Tongue (tissue), 2 donors: Measurements from ENCODE around the gene PRKCA. TPM values are rescaled to one million over a fixed set of nuclear protein-coding genes. Genes with fewer than 3 reads are reported as not detected.

ENCODE experiments used
- DNase-seq: peaks from one replicate; pipeline ENCODE4 v3.0.0-alpha.2; 2015
- total RNA-seq: library from RNA; depleted of rRNA; stranded (reverse); fragments of >200 nt; gene quantifications from one replicate; pipeline ENCODE4 v1.2.3, GENCODE V29; 2014

PRKCA gene
- total RNA-seq, 1 donor from 2014 or later = 8.0 TPM

DNA sequence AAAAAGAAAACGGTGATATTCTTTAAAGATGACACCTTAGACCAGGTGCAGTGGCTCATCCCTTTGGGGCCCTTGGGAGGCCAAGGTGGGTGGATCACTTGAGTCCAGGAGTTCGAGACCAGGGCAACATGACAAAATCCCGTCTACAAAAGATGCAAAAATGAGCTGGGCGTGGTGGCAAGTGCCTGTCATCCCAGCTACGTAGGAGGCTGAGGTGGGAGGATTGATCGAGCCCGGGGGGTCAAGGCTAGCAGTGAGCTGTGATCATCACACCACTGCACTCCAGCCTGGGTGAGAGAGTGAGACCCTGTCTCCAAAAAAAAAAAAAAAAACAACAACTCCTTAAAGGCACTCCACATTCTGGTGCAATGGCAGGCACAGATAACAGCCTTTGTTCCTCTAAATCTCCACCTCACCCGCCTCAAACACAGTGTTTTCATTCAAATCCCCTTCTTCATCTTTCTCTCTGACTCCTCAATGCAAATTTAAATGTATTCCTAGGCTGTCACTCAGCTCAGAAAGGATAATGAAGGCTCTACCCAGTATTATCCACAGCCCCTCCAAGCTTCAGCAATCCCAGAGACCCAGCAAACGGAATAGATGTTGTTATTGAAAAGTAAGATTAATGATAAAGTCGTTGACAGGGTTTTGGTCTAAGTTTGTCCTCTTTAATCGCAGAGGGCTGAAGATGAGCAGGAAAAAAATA is 476.3 kb downstream of the PRKCA start:
- no peak for DNase-seq

GRCh38 chr17:66779237-66779606 is 476.8 kb downstream of the PRKCA start:
- DNase-seq = no peak

- DNase-seq = no peak
Measured at GRCh38 chr17:66781135-66781534, 478.7 kb downstream of the PRKCA start.

- no peak for DNase-seq
Measured at GRCh38 chr17:66782851-66783250, 480.4 kb downstream of the PRKCA start.

GRCh38 chr17:66783656-66784381 is 481.4 kb downstream of the PRKCA start:
- DNase-seq = no peak

DNA sequence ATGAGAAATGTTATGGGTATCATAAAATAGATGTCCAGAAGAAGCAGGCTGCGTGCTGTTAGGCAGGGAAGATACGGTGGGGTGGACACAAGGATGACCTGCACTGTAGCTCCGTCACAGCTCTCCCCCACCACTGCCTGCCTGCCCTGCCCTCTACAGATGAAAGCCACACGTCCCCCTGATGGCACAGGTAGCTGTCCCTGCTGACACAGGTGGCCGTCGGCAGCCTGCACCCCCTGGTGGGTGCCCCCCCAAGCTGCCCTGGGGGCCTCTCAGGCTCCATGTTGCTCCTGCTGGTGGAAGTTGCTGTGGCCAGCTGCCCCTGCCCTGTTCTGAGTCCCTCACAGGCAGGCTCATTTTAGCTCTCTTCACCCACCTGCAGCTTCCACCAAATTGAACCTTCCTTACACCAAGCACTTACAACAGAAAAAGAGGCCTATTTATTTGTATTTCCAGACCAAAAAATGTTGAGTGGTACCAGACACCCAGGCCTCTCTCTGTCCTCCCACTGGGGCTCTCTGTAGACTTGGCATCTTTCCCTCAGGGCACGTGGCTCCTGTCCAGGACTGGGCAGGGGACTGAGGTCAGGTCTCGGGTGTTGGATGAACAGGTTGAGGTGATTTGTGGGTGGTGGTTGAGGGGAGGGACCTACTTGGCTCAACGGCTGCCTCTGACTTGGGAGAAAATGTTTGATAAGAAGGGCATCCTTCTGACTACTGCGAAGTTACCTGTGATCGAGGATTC is 482.4 kb downstream of the PRKCA start:
- no peak for DNase-seq

DNA sequence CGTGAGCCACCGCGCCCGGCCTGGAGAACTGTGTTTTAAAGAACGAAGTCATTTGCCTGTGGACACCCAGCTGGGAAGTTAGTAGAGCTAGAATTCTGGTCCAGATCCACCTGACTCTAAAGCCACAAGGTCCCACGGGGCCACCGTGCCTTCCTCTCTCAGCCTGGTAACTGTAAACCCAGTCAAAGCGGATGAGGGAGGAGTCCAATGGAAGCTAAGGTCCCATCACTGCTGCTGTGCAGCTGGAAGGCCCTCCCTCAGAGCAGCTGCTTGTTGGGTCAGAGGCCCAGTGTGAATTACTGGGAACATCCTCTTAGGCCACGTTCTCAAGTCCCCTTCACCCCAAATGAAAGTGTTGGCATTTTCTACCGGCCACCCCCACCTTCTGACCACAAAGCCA is 483.7 kb downstream of the PRKCA start:
- DNase-seq = no peak

- DNase-seq = no peak
Measured at GRCh38 chr17:66787914-66788313, 485.5 kb downstream of the PRKCA start.

- DNase-seq = no peak
Measured at GRCh38 chr17:66789093-66789492, 486.7 kb downstream of the PRKCA start.

DNA sequence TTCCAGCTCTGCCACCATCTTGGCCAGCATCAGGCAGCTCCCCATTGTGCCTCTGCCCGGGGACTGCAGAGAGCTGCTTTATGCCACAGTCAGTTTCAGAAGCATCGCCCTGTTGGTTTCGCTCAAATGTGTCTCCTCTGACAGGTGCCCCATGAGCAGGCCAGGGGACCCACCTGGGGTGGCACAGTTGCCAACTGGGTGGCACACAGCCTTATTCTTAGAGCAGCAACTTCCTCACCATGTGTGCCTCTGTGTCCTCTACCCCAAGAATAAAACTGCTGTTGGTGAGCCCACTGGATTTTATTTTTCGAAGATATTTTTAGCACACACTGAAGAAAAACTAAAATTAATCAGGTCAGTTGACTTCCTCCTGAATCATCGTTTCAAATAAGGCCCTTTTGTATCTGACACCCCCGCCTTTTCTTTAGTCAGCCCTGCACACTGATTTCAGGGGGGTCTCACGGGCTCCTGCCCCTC is 487.6 kb downstream of the PRKCA start:
- DNase-seq = no peak

DNA sequence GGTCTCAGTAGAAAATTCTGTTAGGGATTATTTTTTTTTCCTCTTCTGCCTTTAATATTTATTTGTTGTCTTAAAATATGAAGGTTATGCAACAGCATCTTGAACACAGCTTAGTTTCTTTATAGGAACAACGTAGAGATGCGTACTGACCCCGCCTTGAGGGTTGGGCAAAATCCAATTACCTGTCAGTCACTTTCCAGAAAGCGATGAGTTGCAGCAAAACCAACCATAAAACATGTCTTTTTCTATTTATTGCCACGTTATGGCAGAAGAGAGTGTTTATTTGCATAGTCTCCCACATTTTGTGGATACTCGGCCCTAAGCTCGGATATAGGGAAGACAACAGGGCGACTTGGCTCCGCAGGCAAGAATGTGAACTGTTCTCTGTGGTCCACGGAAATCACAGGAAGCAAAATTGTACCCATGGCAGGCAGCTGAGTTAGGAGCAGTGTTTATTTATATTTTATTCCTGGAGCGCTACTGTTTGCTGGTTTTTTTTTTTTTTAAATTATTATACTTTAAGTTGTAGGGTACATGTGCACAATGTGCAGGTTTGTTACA is 488.2 kb downstream of the PRKCA start:
- DNase-seq = no peak

- no peak for DNase-seq
Measured at GRCh38 chr17:66791347-66791746, 488.9 kb downstream of the PRKCA start.

GRCh38 chr17:66793814-66794213 is 491.4 kb downstream of the PRKCA start:
- DNase-seq = no peak

GRCh38 chr17:66795486-66795885 is 493.1 kb downstream of the PRKCA start:
- DNase-seq = no peak

DNA sequence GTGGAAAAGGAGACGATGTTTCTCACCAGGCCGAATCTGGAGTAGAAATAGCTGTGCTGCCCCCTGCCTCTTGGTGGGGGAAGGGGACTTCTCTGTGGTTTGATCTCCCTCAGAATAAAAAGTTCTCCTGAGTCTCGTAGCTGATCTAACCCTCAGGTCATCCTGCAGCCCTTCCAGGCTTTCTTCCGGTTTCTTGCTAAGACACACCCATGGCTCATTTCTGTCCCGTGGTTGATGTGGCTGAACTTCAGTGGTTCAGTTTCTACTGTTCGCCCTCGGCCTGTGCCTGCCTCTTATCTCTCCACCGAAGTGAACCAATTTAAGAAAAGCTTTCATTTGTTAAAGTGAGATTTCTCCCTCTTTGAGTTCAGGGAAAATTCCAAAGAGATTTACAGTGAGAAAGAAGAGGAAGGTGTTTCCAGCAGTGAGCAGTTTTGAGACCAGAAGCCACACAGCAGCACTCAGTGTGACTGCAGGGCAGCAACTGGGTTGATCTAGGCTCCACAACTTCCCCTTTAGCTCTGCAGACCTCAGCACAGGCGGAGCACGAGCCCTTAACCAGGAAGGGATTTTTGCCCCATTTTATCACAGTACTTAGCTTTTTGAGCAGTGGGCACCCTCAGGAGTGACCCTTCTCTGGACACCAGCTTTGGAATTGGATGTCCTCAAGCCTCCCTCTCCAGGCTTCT is 497.6 kb downstream of the PRKCA start:
- no peak for DNase-seq

DNA sequence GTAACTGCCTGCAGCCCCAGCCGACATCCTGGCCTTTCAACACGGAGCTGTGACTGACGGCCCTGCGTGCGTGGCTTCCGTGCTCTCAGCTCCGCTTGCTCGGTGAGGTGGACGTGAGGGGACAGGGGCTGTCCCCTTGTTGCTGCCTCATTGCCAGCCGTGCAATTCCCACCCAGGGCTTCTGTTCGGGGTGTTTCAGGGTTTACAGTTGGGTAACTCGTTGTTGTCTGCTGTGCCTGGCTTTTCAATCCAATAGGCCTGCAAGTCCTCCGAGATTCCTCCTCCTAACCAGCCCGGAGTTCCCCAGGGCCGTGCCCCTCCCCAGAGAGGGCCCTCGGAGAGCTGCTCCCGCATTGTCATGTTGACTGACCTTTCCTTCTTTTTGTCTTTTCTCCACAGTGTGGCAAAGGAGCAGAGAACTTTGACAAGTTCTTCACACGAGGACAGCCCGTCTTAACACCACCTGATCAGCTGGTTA is 501.1 kb downstream of the PRKCA start:
- no peak for DNase-seq

- DNase-seq = no peak
Measured at GRCh38 chr17:66805567-66805966, 503.2 kb downstream of the PRKCA start.

- no peak for DNase-seq
Measured at GRCh38 chr17:66807182-66807581, 504.8 kb downstream of the PRKCA start.

DNA sequence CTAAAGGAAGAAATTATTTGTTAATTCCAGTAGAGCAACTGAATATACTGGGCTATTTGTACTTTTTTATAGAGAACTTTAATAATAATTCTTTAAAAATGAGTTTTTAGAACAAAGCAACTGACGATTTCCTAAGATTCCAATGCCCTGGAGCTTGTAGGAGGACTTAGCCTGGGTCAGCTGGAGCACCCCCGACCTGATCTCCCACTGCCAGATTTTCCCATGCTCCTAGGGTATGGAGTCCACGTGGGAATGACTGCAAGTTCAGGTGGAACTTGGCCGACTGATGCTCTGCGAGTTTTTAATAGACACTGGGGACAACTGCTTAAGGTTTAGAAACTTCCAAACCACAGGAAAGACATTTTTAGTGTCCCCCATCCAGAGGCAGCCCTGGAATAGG is 507.0 kb downstream of the PRKCA start:
- DNase-seq = no peak

DNA sequence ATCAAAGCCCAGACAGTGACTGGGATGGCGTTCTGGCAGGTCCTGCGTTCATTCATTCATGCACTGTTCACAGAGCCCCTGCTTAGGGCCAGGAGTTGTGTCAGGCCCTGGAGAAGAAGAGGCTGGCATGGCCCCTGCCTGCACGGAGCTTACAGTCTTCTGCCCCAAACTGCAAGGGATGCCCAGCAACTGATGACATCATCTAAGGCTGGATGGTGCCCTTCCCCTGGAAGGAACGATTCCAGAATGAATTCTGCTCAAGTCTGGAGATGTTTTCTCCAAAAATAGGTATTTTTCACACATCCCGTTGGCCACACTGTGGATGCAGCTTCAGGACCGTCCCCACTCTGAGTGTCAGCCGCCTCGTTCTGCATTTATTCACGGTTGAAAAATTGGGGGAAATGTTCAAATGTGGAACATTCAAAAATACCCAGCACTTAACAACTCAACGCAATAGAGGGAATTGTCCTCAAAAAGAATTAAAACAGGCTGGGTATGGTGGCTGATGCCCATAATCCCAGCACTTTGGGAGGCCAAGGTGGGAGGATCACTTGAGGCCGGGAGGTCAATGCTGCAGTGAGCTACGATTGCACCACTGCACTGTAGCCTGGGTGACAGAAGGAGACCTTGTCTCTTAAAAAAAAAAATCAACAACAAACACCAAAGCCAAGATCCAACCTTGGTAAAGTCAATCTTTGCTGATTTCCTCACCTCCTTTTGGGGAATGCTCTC is 508.7 kb downstream of the PRKCA start:
- DNase-seq = no peak

- DNase-seq = no peak
Measured at GRCh38 chr17:66811683-66812054, 509.3 kb downstream of the PRKCA start.
